NCI-H526 treated with DMSO at 0.1 percent for 48 hours (cell line): ENCODE results near the gene TRIM28.
A peak's percentile ranks its signal among the peaks of the same experiment; 100 is the strongest.
"Not testable (repeated sequence)": the region's sequence is repeated elsewhere in the genome, so short reads cannot be mapped to it uniquely, and the experiment has no call there.

ENCODE experiments used
- DNase-seq: peaks from one replicate; lab custom pipeline; 2025; lab: John Stamatoyannopoulos, UW

TRIM28 gene

GRCh38 chr19:58543826-58544590 lies at the start of gene TRIM28:
Gene TRIM28, plus strand, starts transcription at chr19:58544064. Its CDS starts 694 bp downstream, at chr19:58544758.
- no peak for DNase-seq

GRCh38 chr19:58497634-58498170 lies 46.2 kb upstream of the TRIM28 start:
- no peak for DNase-seq

- DNase-seq, result no peak
These were observed 45.4 kb upstream of the TRIM28 start for GRCh38 chr19:58498316-58499020.

- DNase-seq, result peak; percentile 97
These were observed 44.6 kb upstream of the TRIM28 start for GRCh38 chr19:58499021-58499927.

- DNase-seq, result no peak
These were observed 43.6 kb upstream of the TRIM28 start for GRCh38 chr19:58500242-58500641.

- not testable (repeated sequence) for DNase-seq
These were observed 36.2 kb upstream of the TRIM28 start for GRCh38 chr19:58507602-58508223.

GRCh38 chr19:58509731-58510083 lies 34.2 kb upstream of the TRIM28 start:
- DNase-seq, result no peak

- DNase-seq, result no peak
These were observed 33.6 kb upstream of the TRIM28 start for GRCh38 chr19:58510084-58510862.

- no peak for DNase-seq
These were observed 32.3 kb upstream of the TRIM28 start, which contains the start of gene SLC27A5 for GRCh38 chr19:58511353-58512208. Gene SLC27A5, minus strand, starts transcription at chr19:58511992. Its CDS starts 37 bp downstream, at chr19:58511955.

GRCh38 chr19:58513213-58513693 lies 30.6 kb upstream of the TRIM28 start:
- DNase-seq, result no peak

GRCh38 chr19:58513694-58514563 lies 29.9 kb upstream of the TRIM28 start:
- peak; percentile 84 for DNase-seq

GRCh38 chr19:58514564-58515022 lies 29.3 kb upstream of the TRIM28 start:
- DNase-seq, result no peak

- DNase-seq, result no peak
These were observed 28.6 kb upstream of the TRIM28 start for GRCh38 chr19:58515259-58515658.

GRCh38 chr19:58516246-58516836 lies 27.5 kb upstream of the TRIM28 start:
- DNase-seq, result no peak

- peak; percentile 16 for DNase-seq
These were observed 26.7 kb upstream of the TRIM28 start for GRCh38 chr19:58516964-58517833.

GRCh38 chr19:58518256-58519086 lies 25.4 kb upstream of the TRIM28 start:
- DNase-seq, result no peak
